Neural progenitor cell (in vitro differentiated cells): ENCODE measurements around the gene DISP3. TPM values are rescaled to one million over a fixed set of nuclear protein-coding genes. Genes with fewer than 3 reads are reported as not detected.

Source experiments
- DNase-seq: peaks from one replicate; pipeline ENCODE4 v3.0.0-alpha.2; 2016; ENCODE audit warnings: low spot score
- H2AFZ ChIP-seq: fragments of 200-600 bp; sonication (generic); replicated peaks from 2 replicates; pipeline ENCODE4 v1.6.1; 2016; ENCODE audit warnings: antibody characterized with exemption
- H3F3A ChIP-seq: fragments of 200-600 bp; sonication (generic); 2 replicates; pipeline ENCODE4 v1.6.1; 2016; ENCODE audit warnings: antibody characterized with exemption, low read depth
- H3K27ac ChIP-seq: fragments of 200-600 bp; sonication (generic); 2 replicates; pipeline ENCODE4 v1.5.1; 2016; ENCODE audit warnings: mild to moderate bottlenecking
- H3K27me3 ChIP-seq: fragments of 200-600 bp; sonication (generic); 2 replicates; pipeline ENCODE4 v1.6.1; 2016; ENCODE audit warnings: mild to moderate bottlenecking, moderate library complexity
- H3K36me3 ChIP-seq: fragments of 200-600 bp; sonication (generic); 2 replicates; pipeline ENCODE4 v1.5.1; 2016
- H3K4me1 ChIP-seq: fragments of 200-600 bp; sonication (generic); 2 replicates; pipeline ENCODE4 v1.6.1; 2016; ENCODE audit warnings: mixed run types
- H3K4me2 ChIP-seq: fragments of 200-600 bp; sonication (generic); 2 replicates; pipeline ENCODE4 v1.6.1; 2016
- H3K4me3 ChIP-seq: fragments of 200-600 bp; sonication (generic); 2 replicates; pipeline ENCODE4 v1.5.1; 2016
- H3K79me2 ChIP-seq: fragments of 200-600 bp; sonication (generic); 2 replicates; pipeline ENCODE4 v1.6.1; 2016; ENCODE audit warnings: low read depth
- H3K9ac ChIP-seq: fragments of 200-600 bp; sonication (generic); 2 replicates; pipeline ENCODE4 v1.6.1; 2016
- H3K9me3 ChIP-seq: fragments of 200-600 bp; sonication (generic); 2 replicates; pipeline ENCODE4 v1.5.1; 2016; ENCODE audit warnings: low read depth
- H4K20me1 ChIP-seq: fragments of 200-600 bp; sonication (generic); 2 replicates; pipeline ENCODE4 v1.6.1; 2016; ENCODE audit warnings: low read depth
- H3K27ac Mint-ChIP-seq: 3 replicates; pipeline ENCODE4 v1.8.0; 2021; ENCODE audit warnings: mixed read lengths
- H3K27me3 Mint-ChIP-seq: 2 replicates; pipeline ENCODE4 v1.8.0; 2022; ENCODE audit warnings: low read depth, mild to moderate bottlenecking, inconsistent platforms, moderate library complexity, mixed read lengths; ENCODE audit not compliant: insufficient read depth
- H3K36me3 Mint-ChIP-seq: 3 replicates; pipeline ENCODE4 v1.8.0; 2021; ENCODE audit warnings: mixed read lengths
- H3K4me1 Mint-ChIP-seq: 3 replicates; pipeline ENCODE4 v1.8.0; 2021; ENCODE audit warnings: mixed read lengths
- H3K4me3 Mint-ChIP-seq: 3 replicates; pipeline ENCODE4 v1.8.0; 2021; ENCODE audit warnings: mild to moderate bottlenecking, moderate library complexity, mixed read lengths
- H3K9me3 Mint-ChIP-seq: 3 replicates; pipeline ENCODE4 v1.8.0; 2020; ENCODE audit warnings: mixed read lengths
- EZH2 ChIP-seq: fragments of 200-600 bp; sonication (generic); IDR thresholded peaks from 2 replicates; pipeline ENCODE4 v1.6.1; 2017; ENCODE audit warnings: antibody characterized with exemption, mild to moderate bottlenecking, moderate library complexity
- EZH2phosphoT487 ChIP-seq: fragments of 200-600 bp; sonication (generic); IDR thresholded peaks from 2 replicates; pipeline ENCODE4 v1.6.1; 2017; ENCODE audit warnings: antibody characterized with exemption
- total RNA-seq: library from RNA; depleted of rRNA; stranded (reverse); fragments of >200 nt; gene quantifications from 2 replicates; pipeline ENCODE4 v1.2.3, GENCODE V29; 2015; ENCODE audit warnings: low replicate concordance
- TF ChIP-seq, protein P1 (sequence below): fragments of 200-600 bp; sonication (generic); IDR thresholded peaks from 2 replicates; pipeline ENCODE4 v1.5.1; 2017; ENCODE audit warnings: antibody characterized with exemption, mild to moderate bottlenecking

DISP3 gene
- total RNA-seq, 1 donor from 2014 or later = 2.0 TPM

DNA sequence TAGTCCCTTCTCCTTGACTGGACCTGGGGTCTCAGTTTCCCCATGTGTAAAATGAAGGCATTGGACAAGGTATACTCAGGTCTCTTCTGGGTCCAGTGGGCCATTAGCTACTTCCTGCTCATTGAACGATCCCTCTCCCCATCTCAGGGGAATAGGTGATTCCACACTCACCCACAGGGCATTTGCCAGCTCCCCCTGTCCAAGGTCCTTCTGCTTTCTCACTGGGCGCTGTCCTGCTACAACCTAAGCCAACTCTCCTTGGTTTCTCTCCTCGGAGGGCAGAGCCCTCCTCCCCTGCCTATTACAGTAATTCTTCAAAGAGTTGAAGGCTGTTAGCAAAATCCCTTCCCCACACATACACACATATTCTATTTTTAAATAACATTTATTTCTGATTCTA is 16.6 kb downstream of the DISP3 start:
- Histone ChIP-seq H3F3A (peaks cover 30% of the 10 kb centered on the region), H3K79me2 (no peaks in the 10 kb centered on the region), H3K27me3 (peaks cover 12% of the 10 kb centered on the region), H3K27ac (no peak overlapping the region), H2AFZ (no peak overlapping the region), H3K9me3 (no peaks in the 10 kb centered on the region), H3K4me1 (peaks cover 27% of the 10 kb centered on the region), H3K4me3 (no peak overlapping the region), H3K4me2 (no peak overlapping the region), H3K36me3 (no peaks in the 10 kb centered on the region), H4K20me1 (peaks cover 23% of the 10 kb centered on the region), H3K9ac (no peak overlapping the region)
- no peak for TF ChIP-seq EZH2
- TF ChIP-seq EZH2phosphoT487 = no peak
- TF ChIP-seq, protein P1, sequence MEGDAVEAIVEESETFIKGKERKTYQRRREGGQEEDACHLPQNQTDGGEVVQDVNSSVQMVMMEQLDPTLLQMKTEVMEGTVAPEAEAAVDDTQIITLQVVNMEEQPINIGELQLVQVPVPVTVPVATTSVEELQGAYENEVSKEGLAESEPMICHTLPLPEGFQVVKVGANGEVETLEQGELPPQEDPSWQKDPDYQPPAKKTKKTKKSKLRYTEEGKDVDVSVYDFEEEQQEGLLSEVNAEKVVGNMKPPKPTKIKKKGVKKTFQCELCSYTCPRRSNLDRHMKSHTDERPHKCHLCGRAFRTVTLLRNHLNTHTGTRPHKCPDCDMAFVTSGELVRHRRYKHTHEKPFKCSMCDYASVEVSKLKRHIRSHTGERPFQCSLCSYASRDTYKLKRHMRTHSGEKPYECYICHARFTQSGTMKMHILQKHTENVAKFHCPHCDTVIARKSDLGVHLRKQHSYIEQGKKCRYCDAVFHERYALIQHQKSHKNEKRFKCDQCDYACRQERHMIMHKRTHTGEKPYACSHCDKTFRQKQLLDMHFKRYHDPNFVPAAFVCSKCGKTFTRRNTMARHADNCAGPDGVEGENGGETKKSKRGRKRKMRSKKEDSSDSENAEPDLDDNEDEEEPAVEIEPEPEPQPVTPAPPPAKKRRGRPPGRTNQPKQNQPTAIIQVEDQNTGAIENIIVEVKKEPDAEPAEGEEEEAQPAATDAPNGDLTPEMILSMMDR = no peak
- H3K9me3 Mint-ChIP-seq = peaks cover under 1% of the 10 kb centered on the region
- no peak overlapping the region for H3K4me3 Mint-ChIP-seq
- H3K27ac Mint-ChIP-seq = no peak overlapping the region
- no peak for DNase-seq
- peaks cover 32% of the 10 kb centered on the region for H3K4me1 Mint-ChIP-seq
- H3K27me3 Mint-ChIP-seq = peaks cover 10% of the 10 kb centered on the region
- H3K36me3 Mint-ChIP-seq = peaks cover 6% of the 10 kb centered on the region

DNA sequence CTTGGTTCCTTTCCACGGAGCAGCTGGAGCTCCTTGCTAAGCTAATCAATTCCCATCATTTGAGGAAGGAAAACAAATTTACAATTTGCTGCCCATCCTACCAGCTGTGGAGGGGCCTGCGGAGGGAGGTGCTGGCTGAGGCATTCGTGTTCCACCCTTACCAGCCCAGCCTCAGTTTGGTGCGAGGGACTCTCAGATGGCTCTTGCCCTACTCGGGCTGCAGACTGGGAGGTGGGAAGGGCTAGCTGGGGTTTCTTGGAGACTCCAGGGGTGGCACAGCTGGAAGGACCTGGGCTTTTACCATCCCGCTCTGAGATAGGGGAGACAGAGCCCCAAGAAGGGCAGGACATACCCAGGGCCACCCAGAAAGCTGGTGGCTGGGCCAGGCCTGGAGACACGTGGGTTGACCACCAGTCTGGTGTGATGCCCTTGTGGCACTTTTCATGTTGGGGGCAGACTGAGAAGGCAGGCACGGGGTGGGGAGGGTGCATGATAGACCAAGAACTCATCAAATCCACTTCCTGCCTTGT is 17.7 kb downstream of the DISP3 start:
- H3K27ac ChIP-seq = no peak overlapping the region
- H3K4me3 ChIP-seq = no peak overlapping the region
- no peaks in the 10 kb centered on the region for H3K9me3 ChIP-seq
- TF ChIP-seq EZH2 = no peak
- no peak for TF ChIP-seq EZH2phosphoT487
- TF ChIP-seq, protein P1 = no peak
- H3K36me3 ChIP-seq = no peaks in the 10 kb centered on the region
- Mint-ChIP-seq H3K4me3 (no peak overlapping the region), H3K9me3 (peaks cover 3% of the 10 kb centered on the region), H3K36me3 (peaks cover 8% of the 10 kb centered on the region), H3K27me3 (peaks cover 10% of the 10 kb centered on the region), H3K27ac (no peak overlapping the region), H3K4me1 (peaks cover 35% of the 10 kb centered on the region)
- peaks cover 15% of the 10 kb centered on the region for H3K27me3 ChIP-seq
- DNase-seq = no peak
- no peak overlapping the region for H3K9ac ChIP-seq
- H3F3A ChIP-seq = peaks cover 34% of the 10 kb centered on the region
- peaks cover 30% of the 10 kb centered on the region for H3K4me1 ChIP-seq
- H2AFZ ChIP-seq = no peak overlapping the region
- H4K20me1 ChIP-seq = peaks cover 23% of the 10 kb centered on the region
- H3K4me2 ChIP-seq = no peak overlapping the region
- H3K79me2 ChIP-seq = no peaks in the 10 kb centered on the region

DNA sequence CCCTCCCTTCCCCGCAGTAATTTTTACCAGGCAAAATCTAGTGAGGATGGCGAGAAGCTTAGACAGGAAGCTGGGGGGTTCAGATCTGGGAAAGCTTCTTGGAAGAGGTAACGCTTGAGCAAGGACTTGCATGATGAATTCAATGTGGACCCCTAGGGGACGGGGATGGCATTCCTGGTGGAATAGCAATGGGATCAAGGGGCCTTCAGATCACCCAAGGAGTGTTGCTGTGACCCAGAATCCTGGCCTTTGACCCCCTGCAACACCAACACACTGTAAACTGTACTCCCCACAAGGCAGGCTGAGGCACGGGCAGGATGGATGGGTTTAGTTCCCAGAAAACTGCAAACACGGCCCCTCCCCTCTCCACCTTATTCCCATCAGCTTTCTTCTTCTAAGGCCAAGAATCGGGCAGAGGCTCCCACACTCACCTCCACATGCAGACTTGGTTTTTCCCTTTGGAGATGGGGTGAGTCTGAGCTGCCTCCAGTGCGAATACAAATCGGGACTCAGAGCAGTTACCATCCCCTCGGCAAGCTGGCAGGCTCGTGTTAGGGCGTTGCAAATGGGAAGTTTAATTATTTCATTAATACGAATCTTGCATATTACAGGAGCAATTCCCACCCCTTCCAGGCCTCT is 20.1 kb downstream of the DISP3 start:
- H3K4me1 ChIP-seq = peaks cover 30% of the 10 kb centered on the region
- H3K9me3 ChIP-seq = no peaks in the 10 kb centered on the region
- Mint-ChIP-seq H3K4me3 (peak overlapping the region; percentile 64), H3K27me3 (peaks cover 16% of the 10 kb centered on the region), H3K36me3 (peaks cover 30% of the 10 kb centered on the region), H3K4me1 (peaks cover 35% of the 10 kb centered on the region), H3K27ac (no peak overlapping the region), H3K9me3 (peaks cover 15% of the 10 kb centered on the region)
- H3K27me3 ChIP-seq = peaks cover 15% of the 10 kb centered on the region
- no peaks in the 10 kb centered on the region for H3K36me3 ChIP-seq
- peak; percentile 61 for DNase-seq
- peaks cover 34% of the 10 kb centered on the region for H3F3A ChIP-seq
- no peak overlapping the region for H3K9ac ChIP-seq
- no peaks in the 10 kb centered on the region for H3K79me2 ChIP-seq
- H3K27ac ChIP-seq = peak overlapping the region; percentile 75
- peaks cover 23% of the 10 kb centered on the region for H4K20me1 ChIP-seq
- H2AFZ ChIP-seq = no peak overlapping the region
- H3K4me3 ChIP-seq = peak overlapping the region; percentile 29
- no peak for TF ChIP-seq EZH2phosphoT487
- TF ChIP-seq, protein P1 = peak; percentile 26
- peak overlapping the region; percentile 75 for H3K4me2 ChIP-seq
